GM21360 (cell line): ENCODE measurements around the gene STEAP2.
A peak's percentile ranks its signal among the peaks of the same experiment; 100 is the strongest.
"Not testable (repeated sequence)": the region's sequence is repeated elsewhere in the genome, so short reads cannot be mapped to it uniquely, and the experiment has no call there.

Experiments used
- ATAC-seq: cut with Tn5 transposase; IDR thresholded peaks from one replicate; pipeline ENCODE4 v1.9.1; 2021; ENCODE audit warnings: mild to moderate bottlenecking, moderate library complexity; ENCODE audit not compliant: unreplicated experiment

The STEAP2 gene

DNA sequence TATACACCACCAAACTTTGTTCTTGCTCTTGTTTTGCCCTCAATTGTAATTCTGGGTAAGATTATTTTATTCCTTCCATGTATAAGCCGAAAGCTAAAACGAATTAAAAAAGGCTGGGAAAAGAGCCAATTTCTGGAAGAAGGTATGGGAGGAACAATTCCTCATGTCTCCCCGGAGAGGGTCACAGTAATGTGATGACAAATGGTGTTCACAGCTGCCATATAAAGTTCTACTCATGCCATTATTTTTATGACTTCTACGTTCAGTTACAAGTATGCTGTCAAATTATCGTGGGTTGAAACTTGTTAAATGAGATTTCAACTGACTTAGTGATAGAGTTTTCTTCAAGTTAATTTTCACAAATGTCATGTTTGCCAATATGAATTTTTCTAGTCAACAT, 20.9 kb downstream of the STEAP2 start:
- no peak for ATAC-seq

- no peak for ATAC-seq
These were observed 22.0 kb downstream of the STEAP2 start for GRCh38 chr7:90233569-90233968.

DNA sequence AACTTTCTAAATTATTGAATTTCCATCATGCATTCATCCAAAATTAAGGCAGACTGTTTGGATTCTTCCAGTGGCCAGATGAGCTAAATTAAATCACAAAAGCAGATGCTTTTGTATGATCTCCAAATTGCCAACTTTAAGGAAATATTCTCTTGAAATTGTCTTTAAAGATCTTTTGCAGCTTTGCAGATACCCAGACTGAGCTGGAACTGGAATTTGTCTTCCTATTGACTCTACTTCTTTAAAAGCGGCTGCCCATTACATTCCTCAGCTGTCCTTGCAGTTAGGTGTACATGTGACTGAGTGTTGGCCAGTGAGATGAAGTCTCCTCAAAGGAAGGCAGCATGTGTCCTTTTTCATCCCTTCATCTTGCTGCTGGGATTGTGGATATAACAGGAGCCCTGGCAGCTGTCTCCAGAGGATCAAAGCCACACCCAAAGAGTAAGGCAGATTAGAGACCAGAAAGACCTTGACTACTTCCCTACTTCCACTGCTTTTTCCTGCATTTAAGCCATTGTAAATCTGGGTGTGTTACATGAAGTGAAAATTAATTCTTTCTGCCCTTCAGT, 25.3 kb downstream of the STEAP2 start:
- ATAC-seq = no peak

GRCh38 chr7:90238022-90238421, 26.5 kb downstream of the STEAP2 start:
- ATAC-seq = no peak

GRCh38 chr7:90238583-90238982, 27.0 kb downstream of the STEAP2 start:
- ATAC-seq = peak; percentile 44

DNA sequence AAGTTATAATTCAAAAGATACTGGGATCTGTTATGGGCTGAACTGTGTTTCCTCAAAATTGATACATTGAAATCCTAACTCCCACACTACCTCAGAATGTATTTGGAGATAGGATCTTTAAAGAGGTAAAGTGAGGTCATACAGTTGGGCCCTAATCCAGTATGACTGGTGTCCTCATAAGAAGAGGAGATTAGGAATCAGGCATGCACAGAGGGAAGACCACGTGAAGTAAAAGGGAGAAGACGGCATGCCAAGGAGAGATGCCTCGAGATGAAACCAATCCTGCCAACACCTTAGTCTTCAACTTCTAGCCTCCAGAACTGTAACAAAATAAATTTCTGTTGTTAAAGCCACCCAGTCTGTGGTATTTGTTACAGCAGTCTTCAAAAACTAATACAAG, 27.5 kb downstream of the STEAP2 start:
- ATAC-seq = no peak

DNA sequence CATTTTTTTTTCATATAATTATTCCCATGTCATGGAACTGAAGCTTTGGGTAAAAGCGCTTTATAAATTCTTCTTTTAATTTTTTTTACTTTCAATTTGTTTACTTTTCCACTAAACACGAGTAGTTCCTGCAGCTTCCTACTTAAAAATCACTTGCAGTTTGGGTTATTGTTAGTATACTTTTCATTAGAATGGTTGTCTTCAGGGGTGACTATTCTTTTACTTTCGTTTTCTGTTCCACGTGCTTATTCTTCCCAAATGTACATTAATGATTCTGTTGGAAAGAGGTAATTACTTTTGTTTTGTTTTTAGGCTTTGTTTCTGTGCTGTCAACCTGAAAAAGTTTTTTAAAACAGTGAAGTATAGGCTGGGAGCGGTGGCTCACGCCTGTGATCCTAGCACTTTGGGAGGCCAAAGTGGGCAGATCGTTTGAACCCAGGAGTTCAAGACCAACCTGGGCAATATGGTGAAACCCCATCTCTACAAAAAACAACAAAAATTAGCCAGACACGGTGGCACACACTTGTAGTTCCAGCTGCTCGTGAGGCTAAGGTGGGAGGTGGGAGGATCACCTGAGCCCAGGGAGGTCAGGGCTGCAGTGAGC, 28.2 kb downstream of the STEAP2 start:
- no peak for ATAC-seq

DNA sequence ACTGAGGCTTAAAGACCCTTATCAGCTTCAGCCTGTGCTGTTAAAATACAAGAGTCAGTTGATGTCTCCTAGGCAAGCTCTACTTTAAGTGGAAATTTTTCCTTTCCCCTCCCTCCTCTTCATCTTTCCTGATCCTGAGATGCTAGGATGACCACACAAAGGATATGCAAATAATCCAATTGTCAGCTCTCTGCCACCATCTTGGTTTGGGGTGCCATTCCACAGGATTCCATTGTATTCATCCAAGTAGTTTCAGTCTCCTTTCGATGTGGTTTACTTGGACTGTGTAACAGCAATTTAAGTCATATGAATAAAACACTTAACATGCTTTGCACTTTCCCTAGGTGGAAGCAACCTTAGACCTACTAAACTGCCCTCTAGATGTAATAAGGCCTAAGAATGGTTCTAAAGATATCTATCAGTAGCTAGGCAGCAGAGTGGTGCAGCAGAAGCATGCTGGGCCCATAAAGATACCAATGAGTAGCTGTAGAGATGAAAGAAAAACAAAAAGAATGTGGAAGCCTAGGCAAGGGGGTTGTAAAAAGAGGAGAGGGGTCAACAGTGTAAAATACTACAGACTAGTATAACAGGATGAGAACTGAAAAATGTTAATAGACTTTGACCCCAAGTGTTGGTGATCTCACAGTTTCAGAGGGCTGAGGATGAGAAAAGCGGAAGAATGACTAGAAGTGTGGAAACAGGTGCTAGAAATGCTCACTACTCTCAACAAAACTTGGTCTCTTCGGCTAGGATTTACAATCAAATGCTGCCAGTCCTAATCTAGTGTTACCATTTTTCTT, 31.0 kb downstream of the STEAP2 start:
- ATAC-seq = no peak

DNA sequence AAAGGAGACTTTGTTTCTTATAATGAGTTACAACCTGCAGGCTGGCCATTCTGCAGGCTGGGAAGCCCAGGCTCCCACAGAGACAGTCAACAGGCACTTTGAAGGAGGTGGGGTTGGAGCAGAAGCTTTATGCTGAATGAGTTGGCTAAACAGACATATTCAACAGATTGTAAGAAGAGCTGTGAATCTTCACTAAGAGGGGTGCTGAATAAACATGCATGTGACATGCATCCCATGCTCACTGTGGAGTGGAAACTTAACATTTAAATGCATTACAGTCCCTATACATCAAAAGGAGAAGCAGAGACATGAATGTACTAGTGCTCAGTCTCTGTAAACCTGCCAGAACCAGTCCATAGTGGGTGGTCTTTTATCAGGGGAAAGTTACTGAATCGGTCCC, 32.0 kb downstream of the STEAP2 start:
- ATAC-seq = no peak

- peak; percentile 4 for ATAC-seq
These were observed 33.0 kb downstream of the STEAP2 start for GRCh38 chr7:90244565-90244908.

GRCh38 chr7:90244909-90245851, 33.6 kb downstream of the STEAP2 start, which contains the start of gene CFAP69:
Gene CFAP69 (plus strand): TSS chr7:90245174. CDS start chr7:90245425, 251 bp downstream.
- peak; percentile 89 for ATAC-seq

DNA sequence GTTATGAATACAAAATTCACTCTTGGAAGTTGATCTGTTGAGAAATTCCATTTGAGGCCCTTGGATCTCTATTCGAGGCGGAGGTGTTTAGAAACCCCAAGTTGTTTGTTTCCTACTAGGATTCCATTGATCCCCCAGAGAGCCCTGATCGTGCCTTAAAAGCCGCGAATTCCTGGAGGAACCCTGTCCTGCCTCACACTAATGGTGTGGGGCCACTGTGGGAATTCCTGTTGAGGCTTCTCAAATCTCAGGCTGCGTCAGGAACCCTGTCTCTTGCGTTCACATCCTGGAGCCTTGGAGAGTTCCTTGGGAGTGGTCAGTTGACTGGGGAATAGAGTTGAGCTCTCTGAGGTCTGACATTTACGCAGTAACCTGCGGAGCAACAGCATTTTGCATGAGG, 34.6 kb downstream of the STEAP2 start:
- no peak for ATAC-seq

GRCh38 chr7:90248706-90249105, 37.2 kb downstream of the STEAP2 start:
- ATAC-seq = no peak

DNA sequence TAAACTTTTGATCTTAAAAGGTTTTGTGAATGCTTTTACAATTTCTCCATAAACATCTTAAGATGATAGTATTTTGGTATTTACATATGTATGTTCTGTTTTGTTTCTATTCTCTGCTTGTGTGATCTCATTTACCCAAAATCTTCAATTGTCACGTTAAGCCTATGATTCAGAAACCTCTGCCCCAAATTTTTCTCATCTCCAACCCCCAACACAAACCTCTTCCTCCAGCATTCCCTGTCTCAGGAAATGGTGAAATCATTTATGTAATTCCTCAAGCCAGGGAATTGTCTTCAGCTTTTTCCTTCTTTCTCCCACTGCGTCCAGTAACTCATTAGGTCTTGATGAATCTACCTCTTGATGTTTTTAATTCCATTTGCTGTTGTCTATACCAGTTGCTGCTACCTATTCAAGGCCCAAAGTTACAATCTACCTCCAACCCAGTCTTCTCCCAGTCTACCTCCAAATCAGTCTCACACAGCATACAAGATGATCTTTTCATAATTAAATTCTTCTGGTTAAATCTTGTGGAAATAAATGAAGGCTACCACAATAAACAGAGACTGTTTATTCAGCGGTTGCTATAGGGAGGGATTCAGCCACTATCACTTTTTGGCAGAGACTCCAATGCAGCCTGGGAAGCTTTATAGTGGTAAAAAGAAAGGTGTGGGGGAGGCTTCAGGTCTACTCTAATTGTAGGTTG, 39.2 kb downstream of the STEAP2 start:
- no peak for ATAC-seq

DNA sequence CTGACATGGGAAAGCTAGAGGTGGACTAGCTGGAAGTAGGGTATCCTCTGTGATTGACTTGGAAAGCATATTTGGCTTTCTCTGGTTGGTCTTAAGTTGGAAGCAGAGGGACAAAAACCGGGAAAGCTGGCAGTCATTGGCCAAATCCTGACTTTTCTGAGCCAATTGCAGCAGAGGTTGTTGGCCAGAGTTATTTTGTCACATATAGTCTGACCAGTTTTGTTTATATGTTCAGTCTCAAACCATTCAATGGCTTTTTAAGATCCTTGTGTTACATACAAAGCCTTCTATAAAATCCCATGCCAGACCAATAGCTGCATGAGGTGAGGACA, 39.7 kb downstream of the STEAP2 start:
- ATAC-seq = no peak

- not testable (repeated sequence) for ATAC-seq
These were observed 44.5 kb downstream of the STEAP2 start for GRCh38 chr7:90256011-90256410.

GRCh38 chr7:90256778-90257177, 45.2 kb downstream of the STEAP2 start:
- no peak for ATAC-seq

- ATAC-seq = no peak
These were observed 49.9 kb downstream of the STEAP2 start for GRCh38 chr7:90261441-90261840.

- peak; percentile 90 for ATAC-seq
These were observed 50.9 kb downstream of the STEAP2 start for GRCh38 chr7:90262438-90262837.

DNA sequence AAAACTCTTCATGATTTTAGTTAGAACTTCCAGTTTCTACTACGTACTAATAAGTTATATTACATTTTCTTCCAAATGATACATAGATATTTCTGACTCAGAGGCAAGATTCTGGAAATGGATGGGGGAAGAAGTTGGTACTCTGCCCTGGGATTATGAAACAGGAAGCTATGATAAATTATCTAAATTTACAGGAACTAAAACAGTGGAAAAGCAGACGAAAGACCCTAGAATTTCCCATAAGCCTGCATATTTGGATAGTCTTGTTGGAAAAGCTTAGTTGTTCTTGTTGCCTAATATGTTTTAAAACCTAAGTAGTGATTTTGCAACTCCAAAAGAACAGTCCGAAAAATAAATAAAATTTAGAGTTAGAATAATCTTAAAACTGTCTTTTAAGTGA, 55.3 kb downstream of the STEAP2 start:
- no peak for ATAC-seq
